Globus pallidus (tissue), 1 donor: ENCODE data around the gene ZNF610.
"Not testable (repeated sequence)": the region's sequence is repeated elsewhere in the genome, so short reads cannot be mapped to it uniquely, and the experiment has no call there.

ENCODE experiments used
- DNase-seq: peaks from one replicate; pipeline ENCODE4 v3.0.0-alpha.2; 2015; ENCODE audit warnings: low spot score

ZNF610 gene

DNA sequence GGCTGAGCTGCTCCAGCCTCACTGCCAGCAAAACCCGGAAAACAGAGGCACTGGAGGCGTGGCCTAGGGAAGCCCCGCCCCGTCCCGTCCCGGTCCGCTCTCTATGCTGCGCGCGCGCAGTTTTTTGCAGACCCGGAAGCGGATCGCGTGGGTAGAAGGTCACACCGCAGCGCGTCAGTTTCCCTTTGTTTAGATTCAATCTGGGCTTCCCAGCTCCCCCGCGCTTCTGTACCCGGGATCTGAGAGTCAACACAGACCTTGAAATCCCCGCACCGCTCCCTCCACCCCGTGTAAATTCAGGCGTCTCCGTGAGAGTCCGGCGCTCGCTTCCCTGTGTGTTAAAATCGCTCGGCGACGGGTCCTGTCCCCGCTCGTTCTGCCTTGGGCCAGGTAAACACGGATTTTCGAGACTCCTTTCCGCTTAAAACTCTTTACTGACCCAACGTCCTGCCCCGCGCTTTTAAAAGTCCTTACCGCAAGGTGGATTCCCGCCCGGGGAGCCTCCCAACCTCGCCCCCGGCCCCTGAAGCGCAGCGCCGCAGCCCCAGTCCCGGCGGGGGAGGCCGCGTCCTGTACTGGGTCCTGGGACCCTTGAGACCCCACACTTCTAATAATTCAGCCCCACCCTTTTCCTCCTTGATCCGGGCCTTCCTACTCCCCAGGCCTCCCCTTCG is at the start of gene ZNF610:
Gene ZNF610, plus strand, starts transcription at position 127 of the 674 bp plus-strand sequence. CDS start 12,930 bp downstream, outside the sequence.
- DNase-seq, result peak; percentile 86

- no peak for DNase-seq
These were observed 49.8 kb upstream of the ZNF610 start for GRCh38 chr19:52286256-52286655.

DNA sequence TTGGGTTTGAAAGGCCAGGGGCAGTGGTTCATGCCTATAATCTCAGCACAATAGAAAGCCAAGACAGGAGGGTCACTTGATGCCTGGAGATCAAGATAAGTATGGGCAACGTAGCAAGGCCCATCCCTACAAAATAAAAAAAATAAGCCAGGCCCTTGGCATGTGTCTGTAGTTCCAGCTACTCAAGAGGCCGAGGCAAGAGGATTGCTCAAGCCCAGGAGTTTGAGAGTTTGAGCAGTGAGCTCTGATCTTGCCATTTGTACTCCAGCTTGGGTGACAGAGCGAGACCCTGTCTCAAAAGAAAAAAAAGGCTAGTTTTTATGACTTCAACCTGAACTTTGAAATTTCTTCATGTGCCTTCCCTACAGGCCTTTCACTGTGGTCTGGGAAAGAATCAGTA is 44.3 kb upstream of the ZNF610 start:
- no peak for DNase-seq

- DNase-seq, result not testable (repeated sequence)
These were observed 43.1 kb upstream of the ZNF610 start for GRCh38 chr19:52292946-52293345.

DNA sequence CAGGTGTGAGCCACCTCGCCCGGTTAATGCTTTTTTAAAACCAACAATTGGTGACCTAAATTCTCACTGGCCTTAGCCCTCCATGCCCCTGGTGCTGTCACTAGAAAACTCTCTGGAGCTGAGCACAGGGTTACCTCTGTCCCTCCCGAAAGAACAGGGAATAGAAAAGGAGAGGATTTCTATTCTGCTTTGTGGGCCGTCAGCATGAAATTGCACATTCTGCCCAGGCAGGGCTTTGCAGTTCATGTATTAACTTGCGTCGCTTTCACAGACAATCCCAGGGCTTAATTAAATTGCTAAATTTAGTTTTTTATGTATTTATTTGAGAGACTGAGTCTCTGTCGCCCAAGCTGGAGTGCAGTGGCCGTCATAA is 39.7 kb upstream of the ZNF610 start:
- peak; percentile 1 for DNase-seq

DNA sequence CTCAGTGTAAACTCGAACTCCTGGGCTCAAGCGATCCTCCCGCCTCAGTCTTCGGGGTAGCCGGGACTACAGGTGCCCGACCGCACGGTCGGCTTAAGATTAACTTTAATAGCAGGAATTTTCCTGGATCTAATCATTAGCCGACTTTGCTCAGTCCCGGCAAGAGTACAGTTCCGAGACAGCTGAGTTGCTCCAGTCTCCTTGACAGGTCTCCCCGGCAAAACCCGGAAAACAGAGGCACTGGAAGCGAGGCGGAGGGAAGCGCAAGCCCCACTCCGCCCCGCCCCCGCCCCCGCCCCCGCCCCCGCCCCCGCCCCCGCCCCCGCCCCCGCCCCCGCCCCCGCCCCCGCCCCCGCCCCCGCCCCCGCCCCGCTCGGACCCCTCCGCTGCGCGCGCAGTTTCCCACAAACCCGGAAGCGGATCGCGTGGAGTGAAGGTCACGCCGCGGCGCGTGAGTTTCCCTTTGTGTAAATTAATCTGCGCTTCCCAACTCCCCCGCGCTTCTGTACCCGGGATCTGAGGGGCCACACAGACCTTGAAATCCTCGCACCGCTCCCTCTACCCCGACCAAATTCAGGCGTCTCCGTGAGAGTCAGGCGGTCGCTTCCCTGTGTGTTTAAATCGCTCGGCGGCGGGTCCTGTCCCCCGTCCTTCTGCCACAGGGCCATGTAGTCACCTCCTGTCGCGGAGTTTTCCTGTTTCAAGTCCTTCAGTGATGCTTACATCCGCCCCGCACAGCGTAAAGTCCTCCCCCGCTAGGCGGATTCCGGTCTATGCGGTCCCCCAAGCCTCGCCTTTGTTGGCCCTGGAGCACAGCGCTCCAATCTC is 39.1 kb upstream of the ZNF610 start, which contains the start of gene ZNF480:
Gene ZNF480, plus strand, starts transcription at position 397 of the 828 bp plus-strand sequence. CDS start 3,244 bp downstream, outside the sequence.
- peak; percentile 77 for DNase-seq

GRCh38 chr19:52297601-52298364 is 38.3 kb upstream of the ZNF610 start:
- peak; percentile 6 for DNase-seq

DNA sequence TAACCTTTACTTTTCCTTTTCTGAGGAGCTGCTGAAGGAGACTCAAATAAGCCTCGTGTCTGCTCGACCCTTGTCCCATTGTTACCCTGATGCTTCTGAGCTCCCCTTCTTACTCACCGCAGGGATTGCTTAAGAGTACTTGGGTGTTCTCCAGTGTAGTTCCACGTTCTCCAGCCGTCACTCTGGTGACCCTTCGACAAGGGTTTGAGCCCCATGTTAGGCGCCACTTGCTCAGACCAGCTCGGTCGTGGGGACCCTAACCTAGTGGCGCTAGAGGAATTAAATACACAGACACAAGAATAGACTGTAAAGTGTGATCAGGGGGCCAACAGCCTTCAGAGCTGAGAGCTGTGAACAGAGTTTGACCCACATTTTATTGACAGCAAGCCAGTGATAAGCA is 28.8 kb upstream of the ZNF610 start:
- DNase-seq, result no peak

GRCh38 chr19:52322429-52322828 is 13.6 kb upstream of the ZNF610 start:
- no peak for DNase-seq

DNA sequence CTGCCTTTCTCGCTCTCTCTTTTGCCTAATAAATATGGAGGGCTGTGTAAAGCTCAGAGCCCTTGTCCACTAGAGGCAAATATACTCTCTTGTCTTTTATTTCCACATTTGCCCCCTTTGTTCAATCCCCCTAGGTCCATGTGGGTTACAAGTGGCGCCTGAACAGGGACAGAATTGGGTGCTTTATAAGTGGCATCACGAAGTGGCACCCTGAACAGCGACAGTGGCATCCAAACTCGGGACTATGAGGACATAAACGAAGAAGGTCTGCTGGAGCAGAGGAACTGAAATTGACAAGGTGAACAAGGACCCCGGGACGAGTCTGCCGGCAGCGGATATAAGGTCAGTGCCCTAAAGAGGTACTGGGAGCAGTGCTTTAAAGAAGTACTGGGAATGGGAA is 4.3 kb upstream of the ZNF610 start:
- no peak for DNase-seq

DNA sequence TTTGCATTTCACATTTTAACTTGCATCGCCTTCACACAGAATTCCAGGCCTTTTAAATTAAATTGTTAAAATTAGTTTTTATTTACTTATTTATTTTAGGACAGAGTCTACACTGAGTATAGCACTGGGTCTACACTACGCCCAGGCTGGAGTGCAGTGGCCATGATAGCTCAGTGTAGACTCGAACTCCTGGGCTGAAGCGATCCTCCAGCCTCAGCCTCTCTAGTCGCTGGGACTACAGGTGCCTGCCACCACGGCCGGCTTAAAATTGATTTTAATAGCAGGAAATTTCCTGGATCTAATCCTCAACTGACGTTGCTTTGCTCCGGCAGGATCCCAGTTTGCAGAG is 301 bp upstream of the ZNF610 start:
- no peak for DNase-seq

DNA sequence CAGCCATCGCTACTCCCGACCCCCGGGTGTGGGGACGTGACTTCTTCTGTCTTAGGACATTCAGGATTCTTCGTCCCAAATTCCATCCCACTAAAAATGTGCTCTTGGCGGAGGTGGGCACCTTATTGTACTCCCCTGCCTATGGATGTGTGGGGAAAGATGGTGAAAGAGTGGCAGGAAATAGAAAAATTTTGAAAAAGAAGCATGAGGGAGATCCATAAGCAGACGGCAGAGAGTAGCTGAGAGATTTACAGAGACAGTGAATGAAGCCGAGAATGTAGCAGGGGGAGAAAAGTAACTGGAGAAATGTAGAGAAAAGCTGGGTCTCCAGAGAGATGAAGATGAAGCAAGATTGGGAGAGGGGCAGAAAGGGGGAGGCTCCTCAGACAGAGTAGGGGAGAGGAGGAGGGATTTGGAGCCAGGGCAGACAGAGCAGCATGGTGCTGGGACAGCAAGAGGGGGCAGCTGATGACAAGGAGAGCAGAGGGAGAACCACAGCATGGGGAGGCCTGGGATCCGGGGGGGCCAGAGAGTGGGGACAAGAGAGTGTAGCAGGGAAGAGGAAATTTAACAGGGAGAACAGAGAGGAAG is 843 bp downstream of the ZNF610 start:
- no peak for DNase-seq

- not testable (repeated sequence) for DNase-seq
These were observed 3.0 kb downstream of the ZNF610 start for GRCh38 chr19:52339022-52339421.

DNA sequence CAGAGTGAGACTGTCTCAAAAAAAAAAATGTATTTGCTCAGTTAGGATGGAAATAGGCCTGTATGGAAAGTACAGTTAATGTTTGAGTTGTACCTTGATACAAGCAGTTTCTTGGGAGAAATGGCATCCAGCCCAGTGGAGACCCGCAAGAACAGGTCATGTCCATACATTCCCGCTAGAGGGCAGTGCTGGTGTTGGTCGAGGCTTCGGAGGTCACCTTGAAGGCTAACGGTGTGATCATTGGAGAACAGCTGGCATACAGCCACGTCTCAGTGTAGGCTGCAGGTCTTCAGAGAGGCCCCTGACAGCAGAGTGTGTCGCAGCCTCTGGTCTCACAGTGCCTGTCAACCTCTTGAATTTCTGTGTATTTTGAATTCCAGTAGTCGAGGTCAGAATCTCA is 7.5 kb downstream of the ZNF610 start:
- peak; percentile 35 for DNase-seq

- no peak for DNase-seq
These were observed 9.1 kb downstream of the ZNF610 start for GRCh38 chr19:52345162-52345561.

- DNase-seq, result no peak
These were observed 15.5 kb downstream of the ZNF610 start for GRCh38 chr19:52351512-52351911.

- DNase-seq, result no peak
These were observed 30.4 kb downstream of the ZNF610 start for GRCh38 chr19:52366414-52366824.

DNA sequence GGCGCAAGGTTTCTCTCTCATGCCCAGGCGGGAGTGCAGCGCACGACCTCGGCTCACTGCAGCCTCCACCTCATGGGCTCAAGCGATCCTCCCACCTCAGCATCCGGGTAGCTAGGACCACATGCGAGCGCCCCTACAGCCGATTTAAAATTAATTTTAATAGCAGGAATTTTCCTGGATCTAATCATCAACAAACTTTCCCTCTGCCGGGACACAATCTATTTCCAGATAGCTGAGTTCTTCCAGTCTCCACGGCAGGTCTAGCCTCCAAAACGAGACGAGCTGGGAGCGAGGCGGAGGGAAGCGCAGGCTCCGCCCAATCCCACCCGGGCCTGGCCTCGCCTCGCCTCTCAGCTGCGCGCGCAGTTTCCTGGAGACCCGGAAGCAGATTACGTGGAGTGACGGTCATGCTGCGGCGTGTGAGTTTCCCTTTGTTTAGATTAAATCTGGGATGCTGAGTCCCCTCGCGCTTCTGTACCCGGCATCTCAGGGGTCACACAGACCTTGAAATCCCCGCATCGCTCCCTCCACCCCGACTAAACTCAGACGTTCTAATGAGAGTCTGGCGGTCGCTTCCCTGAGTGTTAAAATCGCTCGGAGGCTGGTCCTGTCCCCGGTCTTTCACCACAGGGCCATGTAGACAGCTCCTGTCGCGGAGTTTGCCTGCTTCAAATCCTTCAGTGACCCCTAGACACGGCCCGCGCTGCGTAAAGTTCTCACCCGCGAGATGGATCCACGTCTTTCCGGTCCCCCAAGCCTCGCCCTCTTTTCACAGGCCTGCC is 33.7 kb downstream of the ZNF610 start, which contains the start of gene ZNF880:
Gene ZNF880, plus strand, starts transcription at position 365 of the 782 bp plus-strand sequence. Its CDS starts 43 bp downstream, at position 408.
- peak; percentile 88 for DNase-seq

GRCh38 chr19:52370341-52370710 is 34.3 kb downstream of the ZNF610 start:
- DNase-seq, result no peak

DNA sequence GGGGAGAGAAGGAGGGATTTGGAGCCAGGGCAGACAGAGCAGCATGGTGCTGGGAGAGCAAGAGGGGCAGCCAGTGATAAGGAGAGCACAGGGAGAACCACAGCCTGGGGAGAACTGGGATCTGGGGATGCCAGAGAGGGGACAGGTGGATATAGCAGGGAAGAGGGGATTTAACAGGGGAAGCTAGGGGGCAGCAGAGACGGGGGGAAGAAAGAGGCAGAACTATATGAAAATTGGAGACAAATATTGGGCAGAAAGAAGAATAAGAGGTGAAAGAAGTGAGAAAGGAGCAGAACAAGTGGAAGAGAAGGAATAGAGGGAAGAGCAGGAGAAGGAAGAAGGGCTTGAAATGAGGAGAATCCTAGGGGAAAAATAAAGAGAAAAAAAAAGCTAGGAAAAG is 55.1 kb downstream of the ZNF610 start:
- no peak for DNase-seq
